HG02840 (cell line): ENCODE data around the gene GLT6D1.

Experiments
- ATAC-seq: cut with Tn5 transposase; IDR thresholded peaks from one replicate; pipeline ENCODE4 v1.9.1; 2021; ENCODE audit warnings: mild to moderate bottlenecking, moderate library complexity, moderate number of reproducible peaks; ENCODE audit not compliant: unreplicated experiment, low FRiP score

The GLT6D1 gene

DNA sequence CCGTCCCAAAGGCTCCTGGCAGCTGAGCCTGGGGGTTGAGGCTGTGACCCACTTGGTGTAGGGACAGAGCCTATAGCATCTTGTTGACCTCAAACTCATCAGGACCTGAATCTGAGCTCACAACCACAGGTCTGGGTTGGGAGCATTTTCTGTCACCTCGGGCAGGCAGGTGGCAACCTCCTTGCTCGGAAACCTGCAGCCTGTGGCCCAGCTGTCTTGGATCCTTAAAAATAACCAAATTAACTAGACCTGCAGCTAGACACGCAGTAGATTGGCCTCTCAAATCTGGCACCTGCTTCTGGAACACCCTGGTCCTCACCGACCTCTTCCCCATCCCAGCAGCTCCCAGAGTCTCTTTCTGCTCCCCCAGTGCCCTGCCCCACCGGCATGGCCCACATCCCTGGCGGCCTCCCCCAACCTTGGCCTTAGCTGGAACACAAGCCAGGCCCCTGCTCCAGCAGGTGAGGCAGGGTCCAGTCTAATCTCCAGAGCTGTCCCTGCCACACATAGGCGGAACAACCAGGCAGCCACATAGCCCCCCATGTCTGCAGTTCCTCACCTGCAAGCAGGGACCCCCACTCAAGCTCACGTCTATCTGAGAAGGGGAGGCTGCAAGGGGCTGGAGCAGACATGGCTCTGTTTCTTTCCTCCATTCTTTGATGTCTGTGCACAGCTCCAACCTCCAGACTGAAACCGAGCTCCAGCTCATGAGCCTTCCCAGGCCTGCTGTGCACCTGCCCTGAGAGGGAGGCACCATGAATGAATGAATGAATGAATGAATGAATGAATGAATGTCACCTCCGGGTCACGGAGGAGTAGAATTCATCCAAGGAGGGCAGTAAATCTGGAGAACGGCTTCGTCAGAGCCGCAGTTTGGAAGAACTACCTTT, 49.5 kb downstream of the GLT6D1 start:
- ATAC-seq: no peak

DNA sequence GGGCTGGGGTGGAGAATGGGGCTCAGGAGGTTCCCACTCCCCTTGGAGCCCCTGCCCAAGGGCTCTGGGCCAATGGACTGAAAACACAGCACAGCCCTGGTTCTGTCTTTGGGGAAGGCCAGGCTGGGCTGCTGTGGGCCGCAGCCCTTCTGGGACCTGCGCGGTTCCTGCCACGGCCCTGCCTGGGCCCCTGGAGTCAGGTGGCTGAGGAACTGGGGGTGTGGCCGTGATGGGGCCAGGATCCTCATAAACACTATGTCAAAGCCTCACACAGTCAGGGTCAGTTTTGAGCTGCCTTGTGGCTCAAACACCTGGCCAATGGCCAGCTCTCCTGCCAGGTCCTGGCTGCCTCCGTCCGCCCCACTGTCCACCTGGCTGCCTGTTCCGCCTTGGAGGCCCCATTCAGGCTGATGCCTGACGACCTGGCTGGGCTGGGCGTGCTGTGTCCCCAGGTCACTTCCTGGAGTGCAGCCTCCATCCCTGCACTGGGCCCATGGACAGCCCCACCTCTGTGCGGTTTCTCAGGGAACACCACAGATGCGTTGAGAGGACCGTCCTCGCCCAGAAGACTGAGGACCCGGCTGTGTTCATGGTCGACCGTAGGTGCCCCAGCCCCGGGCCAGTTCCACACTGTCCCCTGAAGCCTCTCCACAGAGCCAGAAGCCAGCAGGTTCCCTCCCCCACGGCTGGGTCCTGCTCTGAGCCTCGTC, 50.3 kb downstream of the GLT6D1 start:
- no peak for ATAC-seq

DNA sequence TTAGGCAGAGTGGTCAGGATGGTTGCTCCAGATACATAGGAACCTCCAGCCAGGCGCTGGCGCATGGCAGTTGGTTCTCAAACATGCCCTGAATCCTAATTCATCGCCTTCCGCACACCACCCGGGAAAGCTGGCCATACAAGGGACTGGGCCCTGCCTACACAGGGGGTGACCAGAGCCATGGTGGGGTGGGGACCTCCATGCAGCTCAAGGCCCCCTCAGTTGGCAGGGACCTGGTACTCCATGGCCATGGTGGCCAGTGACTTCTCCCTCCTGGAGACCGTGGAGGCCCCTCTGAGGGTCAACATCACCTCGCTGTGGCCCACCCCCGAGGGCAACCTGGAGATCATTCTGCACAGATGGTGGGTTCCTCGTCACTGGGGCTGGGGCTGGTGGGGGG, 51.0 kb downstream of the GLT6D1 start:
- ATAC-seq: no peak

DNA sequence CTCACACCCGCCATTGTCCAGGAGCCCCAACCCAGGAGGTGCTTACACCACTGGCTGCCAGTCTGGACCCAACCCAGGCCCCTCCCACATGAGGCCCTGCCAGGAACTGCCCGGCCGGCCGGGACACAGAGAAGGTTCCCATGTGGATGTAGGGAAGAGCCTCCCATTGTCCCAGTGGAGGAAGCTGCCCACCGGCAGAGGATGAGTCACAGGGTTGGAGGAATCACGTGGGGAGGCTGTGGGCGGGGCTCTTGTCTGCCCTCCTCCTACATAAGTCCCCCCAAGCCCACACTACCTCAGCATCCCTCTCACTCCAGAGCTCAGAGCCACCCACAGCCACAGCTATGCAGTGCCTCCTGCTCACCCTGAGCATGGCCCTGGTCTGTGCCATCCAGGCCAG, 51.7 kb downstream of the GLT6D1 start:
- ATAC-seq: no peak

DNA sequence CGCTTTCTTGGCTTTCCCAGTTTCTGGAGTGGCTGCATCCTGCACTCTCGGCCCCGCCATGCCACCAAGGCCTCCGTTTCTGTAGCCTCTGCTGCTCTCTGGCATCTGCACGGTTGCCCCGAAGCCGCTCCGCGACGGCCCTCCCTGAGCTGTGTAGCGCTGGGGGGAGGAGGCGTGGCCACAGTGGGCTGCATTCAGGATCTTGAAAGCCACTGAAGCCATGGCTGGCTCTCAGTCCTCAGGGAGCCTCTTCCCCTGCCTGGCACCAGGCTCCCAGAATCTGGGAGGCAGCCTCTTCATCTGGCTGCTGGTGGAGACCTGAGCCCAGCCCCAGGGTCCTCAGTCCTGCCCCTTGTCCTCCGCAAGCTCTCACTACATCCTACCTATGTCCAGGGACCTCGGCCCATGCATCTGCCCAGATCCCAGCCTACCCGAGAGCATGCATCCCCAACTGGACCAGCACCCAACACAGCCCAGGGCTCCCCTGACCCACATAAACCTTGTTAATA, 52.7 kb downstream of the GLT6D1 start:
- ATAC-seq: no peak

DNA sequence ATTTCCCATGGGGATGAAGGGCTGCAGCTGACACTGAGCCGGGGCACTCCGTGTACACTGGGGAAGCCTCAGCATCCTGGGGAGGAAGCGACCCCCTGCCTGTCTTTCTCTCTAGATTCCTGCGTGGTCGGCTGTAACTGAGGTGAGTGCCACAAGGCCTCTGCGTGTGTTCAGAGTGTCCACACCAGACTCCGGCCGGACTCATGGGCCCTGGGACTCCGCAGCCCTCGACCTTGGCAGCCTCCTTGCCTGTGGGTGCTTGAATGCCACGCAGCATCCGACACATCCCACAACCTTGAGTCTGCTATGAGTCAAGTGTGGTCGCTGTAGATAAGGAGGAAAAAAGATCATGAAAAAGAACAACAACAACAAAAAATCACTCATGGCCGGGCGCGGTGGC, 54.4 kb downstream of the GLT6D1 start:
- ATAC-seq: no peak

- ATAC-seq: no peak
Observed at GRCh38 chr9:135584371-135584770, 55.0 kb downstream of the GLT6D1 start.

DNA sequence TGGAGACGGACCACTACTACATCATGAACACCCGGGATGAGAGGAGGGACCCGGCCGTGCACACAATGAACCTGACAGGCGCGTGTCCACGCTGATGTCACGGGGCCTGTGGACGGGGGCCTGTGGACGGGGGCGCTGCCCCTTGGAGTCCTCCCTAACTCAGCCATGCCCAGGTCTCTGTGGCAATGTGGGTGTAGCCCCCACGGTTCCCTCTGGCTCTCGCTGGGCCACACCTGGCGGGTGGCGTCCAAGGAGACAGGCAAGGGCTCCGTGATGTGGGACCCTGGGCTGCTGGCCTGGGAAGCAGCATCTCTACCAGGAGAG, 55.7 kb downstream of the GLT6D1 start:
- ATAC-seq: no peak

DNA sequence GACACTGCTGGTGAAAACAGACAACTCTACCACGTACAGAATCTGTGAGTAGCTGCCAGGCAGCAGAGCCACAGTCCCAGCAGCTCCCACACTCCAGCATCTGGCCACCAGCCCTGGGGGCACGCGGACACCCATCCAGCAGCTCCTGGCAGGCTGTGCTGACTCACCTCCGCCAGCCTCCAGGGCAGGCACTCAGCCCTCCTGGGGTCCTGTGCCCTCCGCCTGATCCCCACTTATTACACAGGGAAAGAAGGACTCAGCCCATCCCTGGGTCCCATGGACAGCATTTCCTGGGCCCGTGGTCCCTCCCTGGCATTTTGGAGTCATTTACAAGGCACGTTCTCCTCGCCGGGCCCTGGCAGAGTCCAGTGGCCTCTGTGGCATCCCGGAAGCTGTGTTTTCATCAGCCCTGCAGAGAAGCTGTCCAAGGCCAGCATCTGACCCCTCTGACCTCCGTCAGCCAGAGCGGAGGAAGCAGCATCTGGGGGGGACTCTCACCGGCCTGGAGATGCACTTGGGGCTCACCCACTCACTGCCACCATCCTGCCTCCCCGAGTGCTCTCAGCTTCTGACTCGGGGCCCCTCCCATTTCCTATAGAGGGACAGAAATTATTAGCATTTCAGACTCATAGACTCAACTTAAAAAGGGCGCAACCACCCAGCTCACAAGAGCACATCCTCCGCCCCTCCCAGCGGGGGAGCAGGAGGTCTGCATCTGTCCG, 56.2 kb downstream of the GLT6D1 start:
- no peak for ATAC-seq

DNA sequence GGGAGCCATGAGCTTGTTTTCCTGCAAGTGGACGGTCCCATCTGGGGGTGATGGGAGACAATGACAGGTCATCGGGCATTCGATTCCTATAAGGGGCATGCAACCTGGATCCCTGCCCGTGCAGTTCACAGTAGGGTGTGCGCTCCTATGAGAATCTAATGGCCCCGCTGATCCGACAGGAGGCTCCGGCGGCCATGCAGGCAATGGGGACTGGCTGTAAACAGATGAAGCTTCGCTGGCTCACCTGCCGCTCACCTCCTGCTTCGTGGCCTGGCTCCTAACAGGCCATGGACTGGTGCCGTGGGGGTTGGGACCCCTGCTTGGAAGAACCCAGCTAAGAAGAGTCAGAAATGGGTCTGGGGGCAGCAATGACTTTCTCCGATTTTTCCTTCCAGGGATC, 56.8 kb downstream of the GLT6D1 start:
- no peak for ATAC-seq

- ATAC-seq: no peak
Observed at GRCh38 chr9:135581636-135582426, 57.5 kb downstream of the GLT6D1 start.

DNA sequence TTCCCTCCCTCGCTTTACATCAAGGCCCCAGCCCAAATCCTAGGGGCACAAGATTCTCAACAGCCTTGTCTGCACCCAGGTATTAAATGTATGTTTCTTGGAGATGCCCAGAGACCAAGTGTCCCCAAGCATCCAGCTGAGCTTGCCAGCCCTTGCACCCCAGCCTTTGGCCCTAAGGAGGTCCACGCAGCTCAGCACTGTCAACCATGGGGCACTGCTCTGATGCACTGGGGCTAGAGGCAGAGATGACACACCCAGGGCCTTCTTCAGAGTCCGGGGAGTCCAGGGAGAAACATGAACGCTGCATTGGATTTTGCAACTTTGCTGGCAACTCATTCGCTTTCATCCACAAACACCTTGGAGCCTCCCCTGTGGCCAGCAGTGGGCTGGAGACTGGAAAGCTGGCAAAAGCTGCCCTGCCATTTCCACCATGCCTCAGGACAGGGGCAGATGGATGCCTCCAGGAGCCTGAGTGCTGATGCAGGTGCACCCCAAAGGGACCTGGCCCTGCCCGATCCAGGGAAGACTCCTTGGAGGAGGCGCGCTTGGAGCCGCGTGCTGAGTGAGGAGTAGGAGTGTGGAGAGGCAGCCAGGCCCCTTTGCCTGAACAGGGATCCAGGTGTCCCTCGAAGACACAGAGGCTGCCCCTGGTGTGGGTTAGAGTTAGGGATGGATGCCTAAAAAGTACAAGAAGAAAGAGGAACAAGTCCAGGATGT, 58.5 kb downstream of the GLT6D1 start:
- ATAC-seq: no peak

- ATAC-seq: no peak
Observed at GRCh38 chr9:135579889-135580660, 59.3 kb downstream of the GLT6D1 start.

GRCh38 chr9:135579356-135579755, 60.0 kb downstream of the GLT6D1 start:
- no peak for ATAC-seq

- no peak for ATAC-seq
Observed at GRCh38 chr9:135577256-135577655, 62.1 kb downstream of the GLT6D1 start.

DNA sequence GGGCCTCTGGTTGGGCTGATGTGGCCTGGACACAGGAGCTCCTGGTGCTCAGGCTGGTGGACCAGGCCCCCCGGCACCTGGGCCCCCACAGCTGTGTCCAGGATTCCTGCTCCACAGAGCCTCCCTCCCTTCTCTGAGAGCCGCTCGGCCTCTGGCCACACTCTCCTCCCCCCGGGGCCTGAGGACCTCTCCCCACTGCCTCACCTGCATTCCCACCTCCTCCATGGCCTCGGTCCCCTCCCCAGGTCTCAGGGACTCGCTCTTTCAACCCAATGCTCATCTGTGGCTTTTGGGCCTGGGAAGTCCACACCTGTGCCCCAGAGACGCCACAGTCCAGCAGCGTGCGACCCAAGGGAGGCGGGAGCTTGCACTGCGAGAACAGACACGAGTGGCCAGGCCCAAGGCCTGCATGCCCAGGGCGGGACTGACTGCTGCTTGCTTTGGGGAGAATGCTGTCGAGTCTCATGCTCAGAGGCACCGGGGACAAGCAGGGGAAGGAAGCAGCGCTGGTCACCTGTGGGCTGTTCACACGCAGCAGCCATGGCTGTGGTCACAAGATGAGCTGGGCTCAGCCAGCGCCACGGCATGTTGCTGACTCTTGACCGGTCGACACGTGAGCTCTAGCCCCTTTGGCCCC, 63.2 kb downstream of the GLT6D1 start:
- ATAC-seq: no peak

DNA sequence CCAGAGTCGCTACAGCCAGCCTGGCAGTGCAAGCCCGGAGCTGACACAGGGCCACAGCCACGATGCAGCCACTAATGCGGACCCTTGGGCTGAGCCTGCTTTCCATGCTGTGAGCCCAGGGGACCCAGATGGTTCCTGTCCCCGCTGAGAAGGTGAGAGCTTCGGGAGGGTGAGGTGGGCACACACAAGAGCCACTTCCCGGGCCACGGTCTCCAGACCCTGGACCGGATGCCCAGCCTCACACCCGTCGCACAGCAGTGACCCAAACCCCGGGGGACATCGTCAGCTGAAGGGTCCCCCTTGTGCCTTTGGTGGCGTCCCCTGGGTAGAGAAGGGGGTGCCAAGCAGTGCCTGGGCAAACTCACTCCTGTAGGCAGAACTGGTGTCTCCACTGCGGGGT, 64.4 kb downstream of the GLT6D1 start:
- ATAC-seq: no peak

GRCh38 chr9:135574331-135574730, 65.0 kb downstream of the GLT6D1 start:
- ATAC-seq: no peak
